ENCODE results near the gene IFIT3.
"Not testable (repeated sequence)": the region's sequence is repeated elsewhere in the genome, so short reads cannot be mapped to it uniquely, and the experiment has no call there.

The IFIT3 gene

GRCh38 chr10:89336241-89336640 is 8.4 kb downstream of the IFIT3 start:
- no peak for DNase-seq (ENCODE audit: low spot score)

GRCh38 chr10:89337484-89337883 is 9.7 kb downstream of the IFIT3 start:
- DNase-seq (ENCODE audit: low spot score) = no peak

GRCh38 chr10:89338713-89339112 is 10.9 kb downstream of the IFIT3 start:
- no peak for DNase-seq (ENCODE audit: low spot score)

- DNase-seq (ENCODE audit: low spot score) = no peak
These were observed 12.1 kb downstream of the IFIT3 start for GRCh38 chr10:89339875-89340274.

- DNase-seq (ENCODE audit: low spot score) = no peak
These were observed 13.9 kb downstream of the IFIT3 start for GRCh38 chr10:89341649-89342048.

- no peak for DNase-seq (ENCODE audit: low spot score)
These were observed 14.6 kb downstream of the IFIT3 start for GRCh38 chr10:89342206-89342958.

GRCh38 chr10:89343089-89343767 is 15.4 kb downstream of the IFIT3 start:
- no peak for DNase-seq (ENCODE audit: low spot score)

GRCh38 chr10:89344156-89344555 is 16.4 kb downstream of the IFIT3 start:
- no peak for DNase-seq (ENCODE audit: low spot score)

- DNase-seq (ENCODE audit: low spot score) = no peak
These were observed 17.7 kb downstream of the IFIT3 start for GRCh38 chr10:89345367-89346000.

GRCh38 chr10:89346405-89347254 is 18.8 kb downstream of the IFIT3 start:
- DNase-seq (ENCODE audit: low spot score) = peak; percentile 35

- DNase-seq (ENCODE audit: low spot score) = peak; percentile 64
These were observed 20.1 kb downstream of the IFIT3 start for GRCh38 chr10:89347701-89348457.

- no peak for DNase-seq (ENCODE audit: low spot score)
These were observed 20.7 kb downstream of the IFIT3 start for GRCh38 chr10:89348481-89348880.

GRCh38 chr10:89348975-89349374 is 21.2 kb downstream of the IFIT3 start:
- DNase-seq (ENCODE audit: low spot score) = no peak

GRCh38 chr10:89350631-89351315 is 23.0 kb downstream of the IFIT3 start:
- DNase-seq (ENCODE audit: low spot score) = not testable (repeated sequence)

GRCh38 chr10:89351412-89351779 is 23.6 kb downstream of the IFIT3 start:
- DNase-seq (ENCODE audit: low spot score) = no peak

- peak; percentile 61 for DNase-seq (ENCODE audit: low spot score)
These were observed 24.2 kb downstream of the IFIT3 start for GRCh38 chr10:89351780-89352597.

GRCh38 chr10:89352802-89353201 is 25.0 kb downstream of the IFIT3 start:
- no peak for DNase-seq (ENCODE audit: low spot score)

- no peak for DNase-seq (ENCODE audit: low spot score)
These were observed 27.7 kb downstream of the IFIT3 start for GRCh38 chr10:89355394-89355931.

GRCh38 chr10:89357096-89357495 is 29.3 kb downstream of the IFIT3 start:
- DNase-seq (ENCODE audit: low spot score) = no peak

- DNase-seq (ENCODE audit: low spot score) = no peak
These were observed 30.2 kb downstream of the IFIT3 start for GRCh38 chr10:89357975-89358374.

Data from COLO829 (cell line).